Endothelial cell of coronary artery (primary cell): ENCODE measurements around the gene ABCC6. TPM values are rescaled to one million over a fixed set of nuclear protein-coding genes. Genes with fewer than 3 reads are reported as not detected.

Source experiments
- total RNA-seq: library from RNA; depleted of rRNA; stranded (reverse); fragments of >200 nt; gene quantifications from 2 replicates; pipeline ENCODE4 v1.2.3, GENCODE V29; 2014

Gene ABCC6
- 0.09 TPM in 1 of 2 replicates, not detected in the other for total RNA-seq

DNA sequence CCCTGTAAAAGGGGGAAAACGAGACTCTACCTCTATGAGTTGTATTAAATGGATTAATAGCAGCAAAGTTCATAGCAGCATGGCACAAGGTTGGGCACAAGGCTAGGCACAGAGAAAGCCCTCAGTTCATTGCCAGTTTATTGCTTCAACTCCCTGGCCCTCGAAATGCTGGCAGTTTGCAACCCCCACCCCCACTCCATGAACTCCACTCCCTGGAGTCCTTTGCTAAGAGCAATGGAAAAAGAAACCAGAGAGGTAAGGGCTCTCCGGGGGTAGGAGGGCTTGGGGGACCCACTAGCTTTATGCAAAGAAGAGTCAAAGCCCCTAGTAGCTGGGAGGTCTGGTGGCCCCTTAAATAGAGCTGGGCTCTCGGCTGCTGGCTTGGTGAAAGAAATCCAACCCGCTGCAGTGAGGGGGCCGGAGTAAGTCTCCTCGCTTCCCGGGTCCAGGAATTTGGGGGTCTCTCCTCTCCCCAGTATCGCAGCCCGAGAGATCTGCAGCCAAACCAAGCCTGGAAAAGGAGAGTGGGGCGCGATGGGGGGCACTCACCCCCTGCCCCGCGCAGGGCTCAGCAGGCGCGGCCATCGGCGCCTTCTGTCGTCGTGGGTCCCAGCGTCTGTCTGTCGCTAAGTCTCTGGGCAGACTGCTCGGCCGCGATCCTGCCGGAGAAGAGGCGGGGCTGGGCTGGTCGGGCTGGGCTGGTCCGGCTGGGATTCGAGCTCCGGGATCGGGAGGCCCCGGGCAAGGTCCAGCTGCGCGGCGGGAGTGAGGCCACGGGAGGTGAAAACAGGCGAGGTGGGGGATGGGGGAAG lies at the start of gene ABCC6:
Gene ABCC6 (minus strand): TSS at position 645 of the 812 bp plus-strand sequence. CDS start 60 bp downstream, at position 585.

Other genes with a start within 250 kb of the ABCC6 start
- 30.0 and 44.2 TPM in 2 replicates for gene NOMO3, start 9.0 kb upstream of the ABCC6 start, total RNA-seq
- gene NPIPA7, start 155.6 kb upstream of the ABCC6 start, total RNA-seq = 0.09 and 1.2 TPM in 2 replicates